Measurements from ENCODE around the gene MTAP. TPM values are rescaled to one million over a fixed set of nuclear protein-coding genes. Genes with fewer than 3 reads are reported as not detected.

MTAP gene
- total and polyA plus RNA-seq, 8 donors, result 1.2 to 38.4 (median 13.4) TPM

- no peak overlapping the region for H3K4me3 ChIP-seq
- WGBS, 5 donors, result 10 to 37% (median 13%) methylated on average over 1 of the region's 1 CpG
- intact Hi-C loops (cut with DNase I; ENCODE audit: low total_unique reads), result loop anchor here (10.0 kb wide), 1 partner anchor 56 kb away; no protein-coding TSS in a partner anchor
- DNase-seq, result peak in 1 of 2 donors; percentile 40
- TF ChIP-seq EP300 (IDR thresholded peaks at IDR 0.05) (no peak), POLR2A (IDR thresholded peaks at IDR 0.05) (no peak), POLR2AphosphoS5 (IDR thresholded peaks at IDR 0.05) (no peak), CTCF (IDR thresholded peaks at IDR 0.05) (no peak)
- H3K27ac ChIP-seq, result peak overlapping the region in 3 of 5 donors; percentile 38 to 49 (median 38)
- H3K9me3 ChIP-seq, result no peaks in the 10 kb centered on the region
- H3K36me3 ChIP-seq, result no peaks in the 10 kb centered on the region
- H3K4me1 ChIP-seq, result peaks cover 0 to 10% (median 0%) of the 10 kb centered on the region in 4 donors
- peaks cover 0 to 4% (median 0%) of the 10 kb centered on the region in 3 donors for H3K27me3 ChIP-seq
These were observed 31.4 kb upstream of the MTAP start for GRCh38 chr9:21770871-21771560.

- DNase-seq, result no peak
- TF ChIP-seq EP300 (IDR thresholded peaks at IDR 0.05) (no peak), POLR2AphosphoS5 (IDR thresholded peaks at IDR 0.05) (no peak), CTCF (IDR thresholded peaks at IDR 0.05) (no peak), POLR2A (IDR thresholded peaks at IDR 0.05) (no peak)
- H3K36me3 ChIP-seq, result no peaks in the 10 kb centered on the region
- H3K27ac ChIP-seq, result no peak overlapping the region
- H3K9me3 ChIP-seq, result no peaks in the 10 kb centered on the region
- peaks cover 0 to 4% (median 0%) of the 10 kb centered on the region in 3 donors for H3K27me3 ChIP-seq
- 70 to 85% (median 83%) methylated on average over 1 of the region's 1 CpG for WGBS, 5 donors
- no peak overlapping the region for H3K4me3 ChIP-seq
- intact Hi-C loops (cut with DNase I; ENCODE audit: low total_unique reads), result loop anchor here (10.0 kb wide), 1 partner anchor 63 kb away; no protein-coding TSS in a partner anchor
- peaks cover 0 to 6% (median 2%) of the 10 kb centered on the region in 4 donors for H3K4me1 ChIP-seq
These were observed 24.7 kb upstream of the MTAP start for GRCh38 chr9:21777701-21778100.

- H3K36me3 ChIP-seq, result no peaks in the 10 kb centered on the region
- peaks cover 0 to 6% (median 2%) of the 10 kb centered on the region in 4 donors for H3K4me1 ChIP-seq
- no peaks in the 10 kb centered on the region for H3K9me3 ChIP-seq
- no peak for DNase-seq
- H3K27me3 ChIP-seq, result peaks cover 0 to 4% (median 0%) of the 10 kb centered on the region in 3 donors
- H3K27ac ChIP-seq, result no peak overlapping the region
- WGBS, 5 donors, result 45 to 57% (median 49%) methylated on average over 1 of the region's 1 CpG
- TF ChIP-seq POLR2AphosphoS5 (IDR thresholded peaks at IDR 0.05) (no peak), EP300 (IDR thresholded peaks at IDR 0.05) (no peak), CTCF (IDR thresholded peaks at IDR 0.05) (no peak), POLR2A (IDR thresholded peaks at IDR 0.05) (no peak)
- intact Hi-C loops (cut with DNase I; ENCODE audit: low total_unique reads), result loop anchor here (10.0 kb wide), 1 partner anchor 64 kb away; no protein-coding TSS in a partner anchor
- H3K4me3 ChIP-seq, result no peak overlapping the region
These were observed 24.1 kb upstream of the MTAP start for GRCh38 chr9:21778304-21778703.

- peaks cover 0 to 6% (median 2%) of the 10 kb centered on the region in 4 donors for H3K4me1 ChIP-seq
- WGBS, 5 donors, result 79 to 96% (median 83%) methylated on average over 2 of the region's 2 CpGs
- no peak overlapping the region for H3K27ac ChIP-seq
- H3K36me3 ChIP-seq, result no peaks in the 10 kb centered on the region
- intact Hi-C loops (cut with DNase I; ENCODE audit: low total_unique reads), result loop anchor here (10.0 kb wide), 1 partner anchor 65 kb away; no protein-coding TSS in a partner anchor
- no peak for DNase-seq
- H3K9me3 ChIP-seq, result no peaks in the 10 kb centered on the region
- no peak overlapping the region for H3K4me3 ChIP-seq
- H3K27me3 ChIP-seq, result peaks cover 0 to 4% (median 0%) of the 10 kb centered on the region in 3 donors
- TF ChIP-seq CTCF (IDR thresholded peaks at IDR 0.05) (no peak), POLR2AphosphoS5 (IDR thresholded peaks at IDR 0.05) (no peak), POLR2A (IDR thresholded peaks at IDR 0.05) (no peak), EP300 (IDR thresholded peaks at IDR 0.05) (no peak)
These were observed 23.0 kb upstream of the MTAP start for GRCh38 chr9:21779397-21779796.

All from stomach (tissue), 9 donors.